Measurements from ENCODE around the gene OIP5.

The OIP5 gene

DNA sequence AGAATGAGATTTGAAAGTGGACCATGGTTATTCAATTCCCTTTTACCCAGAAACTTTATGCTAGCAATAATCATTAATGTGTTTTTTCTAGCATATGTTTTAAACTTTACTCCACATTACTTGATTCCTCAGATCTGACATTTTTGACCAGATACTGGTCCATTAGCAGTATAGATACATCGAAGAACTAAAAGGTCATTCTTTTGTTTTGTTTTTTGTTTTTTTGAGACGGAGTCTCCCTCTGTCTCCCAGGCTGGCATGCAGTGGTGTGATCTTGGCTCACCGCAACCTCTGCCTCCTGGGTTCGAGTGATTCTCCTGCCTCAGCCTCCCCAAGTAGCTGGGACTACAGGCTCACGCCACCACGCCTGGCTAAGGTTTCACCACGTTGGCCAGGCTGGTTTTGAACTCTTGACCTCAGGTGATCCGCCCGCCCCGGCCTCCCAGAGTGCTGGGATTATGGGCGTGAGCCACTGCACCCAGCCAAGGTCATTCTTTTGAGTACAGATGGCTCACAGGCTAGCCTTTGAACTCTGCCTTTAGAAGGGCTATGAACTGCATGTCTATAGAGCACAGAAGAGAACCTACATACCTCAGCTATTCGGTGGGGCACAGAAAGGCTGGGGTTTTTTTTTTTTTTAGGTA lies 72.7 kb downstream of the OIP5 start:
- H3K36me3 ChIP-seq (ENCODE audit: control insufficient read depth, insufficient read depth, low read length): peaks cover 60% of the 10 kb centered on the region

More for the DNA sequence above, 72.7 kb downstream of the OIP5 start:
- WGBS, 2 experiments (ENCODE audit: insufficient coverage in 2 of 2): 82 to 87% methylated on average over 8 to 10 of the region's 12 CpGs
- Histone ChIP-seq H3K4me1 (ENCODE audit: control insufficient read depth, insufficient read depth, low read length, poor library complexity, severe bottlenecking) (no peaks in the 10 kb centered on the region), H3K27ac (ENCODE audit: low read depth, low read length, severe bottlenecking) (no peak overlapping the region), H3K9me3 (ENCODE audit: control insufficient read depth, low read length) (no peaks in the 10 kb centered on the region), H3K4me3 (ENCODE audit: extremely low read depth, insufficient read depth, low read length, poor library complexity, severe bottlenecking) (no peak overlapping the region)
